Kidney tubule cell (primary cell): ENCODE measurements around the gene EXOC6B.

Experiments
- DNase-seq: peaks from one replicate; pipeline ENCODE4 v3.0.0-alpha.2; 2018; ENCODE audit warnings: low spot score

The EXOC6B gene

GRCh38 chr2:72734432-72734831 lies 91.4 kb downstream of the EXOC6B start:
- no peak for DNase-seq

DNA sequence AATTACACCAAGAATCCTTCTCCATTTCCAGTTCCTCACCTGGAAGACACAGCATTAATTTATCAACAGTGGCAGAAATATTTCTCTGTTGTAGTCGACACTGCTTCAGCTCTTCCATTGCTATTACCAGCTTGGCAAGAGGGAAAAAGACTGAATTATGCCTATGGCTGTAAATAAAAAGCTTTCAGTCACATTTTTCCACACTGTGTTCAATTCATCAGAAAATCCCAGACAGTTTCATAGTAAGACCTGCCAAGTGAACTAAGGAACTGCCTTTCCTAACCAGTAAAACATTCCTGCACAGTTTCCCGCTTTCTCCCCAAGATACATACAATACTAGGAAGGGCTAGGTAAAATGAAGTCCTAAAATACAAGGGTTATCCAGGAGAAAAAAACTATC lies 94.7 kb downstream of the EXOC6B start:
- no peak for DNase-seq

GRCh38 chr2:72727356-72727755 lies 98.5 kb downstream of the EXOC6B start:
- no peak for DNase-seq

- DNase-seq, result no peak
Observed at GRCh38 chr2:72723769-72724370, 102.0 kb downstream of the EXOC6B start.

DNA sequence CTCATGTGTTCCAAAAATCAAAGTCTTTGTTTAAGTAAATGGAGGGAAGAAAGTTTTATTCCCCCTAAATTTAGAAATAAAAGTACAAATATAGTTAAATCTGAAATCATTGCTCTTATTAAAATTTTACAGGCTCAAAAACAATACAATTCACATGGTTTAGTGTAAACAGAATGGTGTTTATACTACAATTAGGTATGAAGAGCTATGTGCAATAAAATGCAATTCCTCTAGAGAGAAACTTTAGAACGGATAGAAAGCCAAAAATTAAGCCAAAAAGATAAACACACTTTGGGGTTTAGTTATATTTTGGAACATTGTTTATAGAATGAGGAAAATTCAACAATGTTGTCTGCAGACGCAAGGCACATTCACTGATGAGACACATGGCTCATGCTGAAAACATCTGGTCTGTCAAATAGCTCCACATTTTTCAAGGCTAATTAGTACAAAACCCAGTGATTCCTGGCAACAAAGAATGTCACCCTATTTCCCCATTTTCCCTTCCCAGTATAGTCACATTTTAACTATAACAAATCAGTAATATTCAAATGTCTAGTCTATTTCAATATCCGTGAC lies 103.3 kb downstream of the EXOC6B start:
- peak; percentile 53 for DNase-seq

- peak; percentile 78 for DNase-seq
Observed at GRCh38 chr2:72719416-72719815, 106.4 kb downstream of the EXOC6B start.

GRCh38 chr2:72718876-72719275 lies 107.0 kb downstream of the EXOC6B start:
- DNase-seq, result no peak

DNA sequence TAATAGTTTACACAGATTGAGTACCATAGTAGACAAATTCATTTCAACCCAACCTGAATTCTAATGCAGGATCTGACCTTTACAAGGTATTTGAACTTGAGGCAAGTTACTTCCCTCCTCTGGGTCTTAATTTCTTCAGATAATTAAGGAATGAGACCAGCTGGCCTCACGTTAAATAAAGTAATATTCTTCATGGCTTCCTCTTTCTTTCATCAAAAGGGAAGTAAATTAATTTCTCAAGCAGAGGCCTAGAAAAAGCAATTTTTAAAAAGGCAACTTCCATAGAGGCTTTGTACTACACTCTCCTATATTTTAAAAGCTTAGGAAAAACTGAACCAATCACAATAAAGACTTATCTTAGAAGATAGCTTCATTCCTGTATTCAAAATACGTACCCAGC lies 109.2 kb downstream of the EXOC6B start:
- DNase-seq, result no peak

- DNase-seq, result no peak
Observed at GRCh38 chr2:72713857-72714256, 112.0 kb downstream of the EXOC6B start.

DNA sequence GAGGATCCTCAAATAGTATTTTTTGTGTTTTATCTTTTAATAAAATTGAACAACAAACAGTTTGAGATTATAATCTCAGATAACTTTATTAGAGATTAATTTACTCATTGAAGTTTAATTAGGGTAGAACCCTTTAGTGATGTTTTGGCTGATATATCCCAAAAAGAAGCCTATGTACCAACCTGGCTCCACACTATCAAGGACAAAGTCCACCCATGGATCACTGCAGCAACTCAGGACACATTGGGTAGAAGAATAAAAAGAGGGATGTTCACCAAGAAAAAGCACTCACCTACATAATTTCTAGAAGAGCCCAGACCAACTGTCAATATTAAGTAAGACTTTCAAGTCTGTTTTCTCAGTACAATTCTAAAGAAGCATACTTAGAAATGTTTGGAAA lies 112.9 kb downstream of the EXOC6B start:
- DNase-seq, result no peak

DNA sequence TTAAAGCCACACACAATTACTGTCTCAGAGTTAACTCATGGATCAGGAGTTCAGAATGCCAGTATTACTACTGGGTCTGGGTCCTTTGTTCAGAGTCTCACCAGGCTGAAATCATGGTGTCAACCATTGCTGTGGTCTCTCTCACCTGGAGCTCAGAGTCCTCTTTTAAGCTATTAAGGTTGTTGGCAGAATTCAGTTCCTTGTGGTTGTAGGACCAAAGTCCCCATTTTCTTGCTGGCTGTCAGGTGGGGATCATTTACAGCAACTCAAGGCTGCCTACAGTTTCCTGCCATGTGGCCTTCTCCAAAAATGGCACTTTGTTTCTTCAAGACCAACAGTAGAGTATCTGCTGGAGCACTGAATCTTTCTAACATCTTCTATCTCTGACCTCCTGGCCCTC lies 113.5 kb downstream of the EXOC6B start:
- no peak for DNase-seq

DNA sequence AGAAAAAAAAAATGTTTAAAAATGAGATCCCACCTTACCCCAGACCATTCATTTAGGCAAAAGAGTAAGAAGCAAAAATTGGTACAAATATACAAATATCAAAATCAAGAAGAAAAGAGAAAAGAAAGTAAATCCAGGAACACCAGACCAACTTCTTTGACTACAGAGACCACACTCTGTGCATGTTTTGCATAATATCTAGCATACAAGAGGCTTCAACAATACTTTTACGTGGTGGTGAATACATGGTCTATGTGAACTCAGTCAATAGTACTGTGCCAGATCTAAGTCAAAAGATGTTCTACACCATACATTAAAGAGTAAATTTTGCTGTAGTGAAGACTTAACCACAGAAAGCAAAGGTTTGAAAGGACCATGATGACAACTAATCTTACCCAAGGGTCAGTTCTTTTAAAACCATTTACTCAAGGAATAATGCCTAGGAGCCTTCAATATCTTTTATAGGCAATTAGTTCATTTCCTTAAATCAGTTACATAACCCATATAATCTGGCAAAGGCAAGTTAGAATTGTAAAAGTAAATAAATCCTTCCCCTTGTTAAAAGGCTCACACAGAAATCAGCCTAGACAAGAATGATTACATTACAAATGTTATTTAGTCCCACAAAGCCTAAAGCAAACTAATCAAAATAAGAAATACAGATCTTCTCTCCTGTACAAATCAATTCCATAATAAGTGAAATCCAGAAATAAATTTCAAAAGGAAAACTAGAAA lies 115.2 kb downstream of the EXOC6B start:
- no peak for DNase-seq

- no peak for DNase-seq
Observed at GRCh38 chr2:72708236-72708635, 117.6 kb downstream of the EXOC6B start.

- DNase-seq, result no peak
Observed at GRCh38 chr2:72698300-72698699, 127.5 kb downstream of the EXOC6B start.

- DNase-seq, result no peak
Observed at GRCh38 chr2:72696559-72696958, 129.3 kb downstream of the EXOC6B start.

DNA sequence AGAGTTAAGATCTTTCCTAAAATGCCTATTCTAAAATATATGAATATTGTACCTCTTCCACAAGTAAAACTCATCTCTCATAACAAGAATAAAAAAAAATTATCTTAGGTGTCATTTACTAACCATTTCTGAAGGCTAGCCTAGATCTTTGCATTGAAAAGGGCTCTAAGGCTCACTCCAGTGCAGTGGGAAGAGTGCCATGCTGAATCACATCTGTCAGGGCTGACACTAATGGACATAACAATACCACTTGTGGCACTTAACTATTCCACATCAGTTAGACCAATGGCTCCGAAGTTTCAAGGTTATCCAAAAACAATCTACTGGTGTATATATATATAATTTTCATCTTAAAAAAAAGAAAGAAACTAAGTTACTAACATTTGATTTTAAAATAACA lies 130.2 kb downstream of the EXOC6B start:
- DNase-seq, result no peak

DNA sequence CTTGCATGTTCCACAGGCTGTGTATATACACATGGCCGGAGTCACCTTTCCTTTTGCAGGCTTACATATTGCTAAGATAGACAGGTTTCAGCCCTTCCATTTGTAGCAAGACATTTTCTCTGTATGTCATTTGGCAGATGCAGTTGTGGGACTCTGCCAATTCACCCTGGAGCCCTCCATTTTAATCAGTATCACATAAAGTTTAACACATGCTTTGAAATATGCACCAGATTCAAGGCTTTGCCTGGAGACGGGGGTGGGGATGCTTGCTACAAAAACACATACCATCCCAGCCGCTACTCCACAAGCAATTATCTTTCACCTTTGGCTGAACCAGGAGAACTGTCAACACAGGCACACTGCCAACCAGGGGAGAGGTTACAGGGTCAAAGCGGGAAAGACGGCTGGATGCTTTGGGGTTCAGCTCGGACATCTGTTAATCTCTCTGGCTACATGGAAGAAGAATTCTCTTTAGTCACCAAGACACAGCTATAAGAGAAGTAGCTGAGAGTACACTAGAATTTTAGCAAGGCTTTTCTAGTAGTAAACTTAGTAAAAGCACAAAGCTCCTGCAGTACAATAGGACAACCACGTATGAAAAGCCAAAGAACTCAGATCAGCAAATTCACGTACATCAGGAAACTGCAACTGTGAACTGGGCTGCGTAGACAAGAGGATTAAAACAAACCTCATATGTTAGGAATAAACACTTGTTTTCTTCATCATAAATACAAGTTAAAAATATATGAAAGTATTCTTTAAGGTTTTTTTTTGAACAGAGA lies 130.9 kb downstream of the EXOC6B start:
- DNase-seq, result no peak

- DNase-seq, result no peak
Observed at GRCh38 chr2:72689579-72690195, 136.1 kb downstream of the EXOC6B start.

DNA sequence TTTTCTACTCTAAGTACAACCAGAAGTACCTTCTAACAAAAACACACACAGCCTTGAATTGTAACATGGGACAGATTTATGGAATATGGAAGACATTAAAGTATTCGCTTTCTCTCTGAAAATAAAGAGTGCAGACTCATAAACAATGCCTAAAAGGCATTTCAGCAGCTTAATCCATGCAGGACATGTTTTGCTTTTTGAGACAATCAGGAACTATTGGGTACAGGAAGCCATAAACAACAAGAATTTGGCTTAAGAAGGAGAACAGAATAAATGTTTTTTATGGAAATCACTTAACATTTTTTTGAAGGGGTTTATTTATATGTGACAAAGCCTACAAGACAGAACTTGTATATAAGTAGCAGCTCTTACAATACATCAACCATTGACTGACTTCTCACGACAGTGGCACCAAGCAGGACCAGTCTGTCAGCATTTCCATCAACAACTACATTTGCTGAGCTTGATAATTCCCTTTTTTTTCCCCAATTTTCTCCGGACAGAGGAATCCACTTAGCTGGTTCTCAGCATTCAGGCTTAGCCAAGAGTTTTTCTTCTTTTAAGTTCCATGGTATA lies 140.1 kb downstream of the EXOC6B start:
- no peak for DNase-seq

GRCh38 chr2:72682061-72682460 lies 143.8 kb downstream of the EXOC6B start:
- no peak for DNase-seq

DNA sequence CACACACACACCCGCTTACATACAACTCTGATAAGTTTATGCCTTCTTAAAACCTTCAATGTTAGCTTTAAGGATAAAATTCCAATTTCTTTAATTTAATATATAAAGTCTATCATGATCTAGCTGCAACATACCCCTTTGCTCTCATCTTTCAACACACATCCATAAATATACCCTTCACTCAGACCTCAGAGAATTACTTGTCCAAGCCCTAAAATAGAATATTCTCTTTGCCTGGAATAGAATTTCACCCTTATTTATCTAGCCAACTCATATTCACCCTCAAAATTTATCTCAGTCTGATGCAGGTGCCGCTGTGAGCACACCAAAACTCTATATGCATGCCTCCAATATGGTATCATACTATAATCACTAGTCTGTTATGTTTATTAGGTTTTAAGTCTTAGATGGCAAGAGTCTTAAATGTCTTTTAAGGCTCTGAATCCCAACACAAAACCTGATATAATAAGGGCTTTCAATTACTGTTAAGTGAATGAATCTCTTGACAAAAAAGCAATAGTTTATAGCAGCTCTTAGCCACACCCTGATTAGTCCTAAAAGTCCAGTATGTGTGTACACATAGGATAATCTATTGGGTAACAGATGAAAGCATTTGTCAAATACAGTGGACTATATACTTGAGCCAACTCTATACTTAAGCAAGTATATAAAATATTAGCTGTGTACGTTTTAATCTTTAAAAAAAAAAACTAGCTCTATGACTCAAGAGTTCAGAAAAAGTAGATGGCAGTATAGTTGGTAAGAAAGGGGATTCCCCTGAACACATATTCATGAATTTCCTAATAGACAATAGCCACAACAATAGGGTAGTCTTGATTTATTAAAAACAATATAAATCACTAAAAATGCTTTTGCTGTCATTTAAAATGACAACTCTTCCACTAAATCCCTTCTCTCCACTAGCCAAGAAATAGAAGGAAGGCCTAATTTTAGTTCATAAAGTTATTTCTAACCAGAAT lies 144.5 kb downstream of the EXOC6B start:
- peak; percentile 12 for DNase-seq
